IPS-15b (cell line): ENCODE results near the gene PACS1.
A peak's percentile ranks its signal among the peaks of the same experiment; 100 is the strongest.
"Not testable (repeated sequence)": the region's sequence is repeated elsewhere in the genome, so short reads cannot be mapped to it uniquely, and the experiment has no call there.

Experiments used
- H3K27me3 ChIP-seq: one replicate; pipeline ENCODE4 v1.6.1; 2013; ENCODE audit warnings: low read length; ENCODE audit not compliant: control insufficient read depth, insufficient read depth
- H3K36me3 ChIP-seq: one replicate; pipeline ENCODE4 v1.6.1; 2013; ENCODE audit warnings: low read length; ENCODE audit not compliant: control insufficient read depth, insufficient read depth
- H3K4me1 ChIP-seq: one replicate; pipeline ENCODE4 v1.6.1; 2013; ENCODE audit warnings: mild to moderate bottlenecking, low read length; ENCODE audit not compliant: control insufficient read depth, insufficient read depth
- H3K4me3 ChIP-seq: one replicate; pipeline ENCODE4 v1.5.1; 2013; ENCODE audit warnings: low read depth, low read length
- H3K9ac ChIP-seq: one replicate; pipeline ENCODE4 v1.6.1; 2013; ENCODE audit warnings: low read depth, mild to moderate bottlenecking, low read length
- H3K9me3 ChIP-seq: one replicate; pipeline ENCODE4 v1.6.1; 2013; ENCODE audit warnings: mild to moderate bottlenecking, low read length; ENCODE audit not compliant: control insufficient read depth, insufficient read depth

The PACS1 gene

GRCh38 chr11:66069715-66070603, at the start of gene PACS1:
Gene PACS1, plus strand, starts transcription at chr11:66070272. Its CDS starts 215 bp downstream, at chr11:66070487.
- Histone ChIP-seq H3K4me3 (peak within 1 kb of the TSS; percentile 71), H3K36me3 (peaks cover 22% of the 10 kb centered on the region)

DNA sequence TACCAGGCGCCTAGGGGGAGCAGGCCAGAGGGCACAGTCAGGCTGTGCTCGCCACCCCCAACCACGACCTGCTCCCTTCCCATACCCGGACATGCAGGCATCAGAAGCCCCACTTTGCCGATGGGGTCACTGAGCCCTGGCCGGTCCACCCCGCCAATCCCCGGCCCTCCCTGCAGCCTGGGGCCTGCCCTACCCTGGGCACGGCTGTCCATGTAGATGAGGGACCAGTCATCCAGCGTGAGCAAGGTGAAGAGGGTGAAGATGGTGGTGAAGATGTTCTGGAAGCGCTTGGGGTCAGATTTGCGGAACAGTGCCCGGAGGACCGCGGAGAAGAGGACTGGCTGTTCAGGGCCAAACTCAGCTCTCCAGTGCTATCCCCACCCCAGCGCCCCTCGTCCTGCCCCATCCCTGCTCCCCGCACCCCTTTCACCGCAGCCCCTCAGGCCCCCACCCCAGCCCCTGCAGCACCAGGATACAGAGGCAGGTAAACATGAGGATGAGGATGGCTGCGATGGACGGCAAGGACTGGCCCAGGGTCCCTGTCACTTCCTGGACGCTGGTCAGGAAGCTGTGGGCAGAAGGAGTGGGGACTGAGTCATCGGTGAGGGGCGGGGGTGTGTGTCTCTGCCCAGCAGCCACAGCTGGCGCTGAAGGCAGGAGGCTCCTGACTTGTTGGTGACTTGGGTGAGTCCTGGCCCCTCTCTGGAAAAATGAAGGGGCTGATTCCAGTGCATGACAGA, 49.3 kb upstream of the PACS1 start:
- Histone ChIP-seq H3K27me3 (peaks cover 10% of the 10 kb centered on the region), H3K4me1 (no peaks in the 10 kb centered on the region), H3K9ac (no peak overlapping the region), H3K9me3 (no peaks in the 10 kb centered on the region), H3K36me3 (no peaks in the 10 kb centered on the region), H3K4me3 (no peak overlapping the region)

More at GRCh38 chr11:66069715-66070603, at the start of gene PACS1:
- Histone ChIP-seq H3K4me1 (peaks cover 5% of the 10 kb centered on the region), H3K9ac (peak within 1 kb of the TSS; percentile 47), H3K27me3 (no peaks in the 10 kb centered on the region), H3K9me3 (no peaks in the 10 kb centered on the region)

DNA sequence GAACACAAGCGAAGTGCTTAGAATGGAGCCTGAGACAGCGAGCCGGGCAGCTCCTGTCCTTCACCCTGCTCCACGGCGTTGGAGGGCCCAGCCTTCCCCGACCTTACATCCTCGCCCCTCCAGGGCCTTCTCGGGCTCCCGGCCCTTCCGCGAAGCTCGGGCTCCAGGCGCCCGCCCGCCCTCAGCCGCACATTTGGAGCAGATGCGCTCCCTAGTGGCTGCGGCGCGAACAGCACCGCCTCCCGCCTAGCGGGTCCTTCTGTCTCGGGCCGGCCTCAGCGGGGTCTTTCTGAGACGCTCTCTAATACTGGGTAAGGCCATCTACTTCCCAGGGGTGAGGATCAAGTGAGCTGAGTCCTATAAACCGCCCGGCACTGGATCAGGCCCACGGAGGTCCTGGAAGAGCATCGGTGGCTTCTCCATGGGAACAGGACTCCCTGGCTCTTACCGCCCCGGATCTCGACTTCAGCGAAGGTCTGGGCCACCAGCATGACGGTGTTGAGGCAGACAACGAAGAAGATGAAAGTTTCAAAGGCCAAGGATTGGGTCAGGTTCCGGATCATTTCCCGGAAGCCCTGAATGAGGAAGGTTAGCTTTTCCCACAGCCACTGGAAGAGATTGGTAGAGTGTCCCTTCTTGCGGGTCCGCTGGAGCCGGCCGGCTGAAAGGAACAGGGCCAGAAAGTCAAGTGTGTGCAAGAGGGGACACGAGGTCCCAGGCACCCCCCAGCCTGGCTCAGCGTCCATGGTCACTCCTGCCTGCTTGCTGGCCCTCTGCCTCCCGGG, 47.5 kb upstream of the PACS1 start:
- no peaks in the 10 kb centered on the region for H3K9me3 ChIP-seq
- peaks cover 10% of the 10 kb centered on the region for H3K27me3 ChIP-seq
- H3K36me3 ChIP-seq = no peaks in the 10 kb centered on the region
- peak overlapping the region; percentile 2 for H3K4me3 ChIP-seq
- no peak overlapping the region for H3K9ac ChIP-seq
- no peaks in the 10 kb centered on the region for H3K4me1 ChIP-seq

DNA sequence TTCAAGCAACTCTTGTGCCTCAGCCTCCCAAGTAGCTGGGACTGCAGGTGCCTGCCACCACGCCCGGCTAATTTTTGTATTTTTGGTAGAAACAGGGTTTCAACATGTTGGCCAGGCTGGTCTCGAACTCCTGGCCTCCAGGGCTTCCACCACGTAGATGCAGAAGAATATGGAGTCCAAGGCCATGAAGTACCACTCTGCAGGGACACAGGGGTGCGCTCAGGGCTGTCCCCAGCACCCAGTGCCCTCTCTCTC, 47.0 kb upstream of the PACS1 start:
- not testable (repeated sequence) for H3K36me3 ChIP-seq, H3K27me3 ChIP-seq, H3K9ac ChIP-seq, H3K4me3 ChIP-seq, H3K9me3 ChIP-seq, H3K4me1 ChIP-seq

DNA sequence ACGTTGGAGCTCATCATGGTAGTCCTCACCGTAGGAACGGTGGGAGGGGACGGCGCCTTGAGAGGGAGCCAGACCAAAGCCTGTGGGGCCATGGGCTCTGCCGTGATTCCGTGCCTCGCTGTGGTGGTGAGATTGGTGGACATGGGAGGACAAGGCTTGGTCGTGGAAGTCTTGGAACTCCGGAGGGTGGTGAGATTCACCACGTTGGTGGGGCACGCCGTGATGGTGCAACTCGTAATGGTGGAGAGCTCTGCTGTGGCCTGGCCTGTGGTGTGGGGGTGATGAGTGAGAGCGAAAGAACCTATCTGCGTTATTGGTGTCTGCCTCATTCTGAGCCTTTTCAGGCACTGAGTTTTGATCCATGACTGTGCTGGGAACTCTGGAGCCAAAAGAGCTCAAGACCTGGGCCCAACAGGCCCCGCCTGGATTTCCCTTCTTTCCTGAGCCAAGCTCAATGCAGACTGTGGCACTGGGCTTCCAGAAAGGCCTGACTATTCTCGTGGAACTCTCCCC, 44.0 kb upstream of the PACS1 start, which contains the start of gene CATSPER1:
TSS of gene CATSPER1 (minus strand) at position 463 of the 513 bp plus-strand sequence. CDS start at position 363, 100 bp downstream.
- Histone ChIP-seq H3K9ac (no peak within 1 kb of the TSS), H3K36me3 (no peaks in the 10 kb centered on the region), H3K4me3 (no peak within 1 kb of the TSS), H3K4me1 (no peaks in the 10 kb centered on the region), H3K27me3 (peaks cover 10% of the 10 kb centered on the region), H3K9me3 (no peaks in the 10 kb centered on the region)

DNA sequence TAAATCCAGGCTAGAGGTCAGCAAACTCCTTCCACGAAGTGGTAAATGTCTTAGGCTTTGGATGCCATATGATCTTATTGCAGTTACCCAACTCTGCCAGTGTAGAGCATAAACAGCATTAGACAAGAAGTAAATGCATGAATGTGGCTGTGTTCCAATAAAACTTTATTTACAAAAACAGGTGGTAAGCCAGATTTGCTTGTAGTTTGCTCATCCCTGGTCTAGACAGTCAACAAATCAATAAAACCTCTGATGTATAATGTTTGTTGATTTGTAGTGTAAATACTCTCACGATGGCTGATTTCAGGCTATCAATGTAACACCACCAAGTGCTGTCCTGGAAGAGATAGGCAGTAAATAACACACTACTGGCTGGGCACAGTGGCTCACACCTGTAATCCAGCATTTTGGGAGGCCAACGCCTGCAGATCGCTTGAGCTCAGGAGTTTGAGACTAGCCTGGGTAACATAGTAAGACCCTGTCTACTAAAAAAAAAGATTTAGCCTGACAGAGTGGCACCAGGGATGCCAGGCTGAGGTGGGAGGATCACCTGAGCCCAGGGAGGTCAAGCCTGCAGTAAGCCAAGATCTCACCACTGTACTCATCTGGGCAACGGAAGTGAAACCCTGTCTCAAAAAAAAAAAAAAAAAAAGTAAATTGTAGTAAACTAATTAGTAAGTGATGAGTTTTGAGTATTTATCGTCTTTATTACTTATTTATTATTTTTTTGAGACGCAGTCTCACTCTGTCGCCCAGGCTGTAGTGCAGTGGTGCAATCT, 36.9 kb upstream of the PACS1 start:
- H3K27me3 ChIP-seq = no peaks in the 10 kb centered on the region
- no peak overlapping the region for H3K9ac ChIP-seq
- H3K4me1 ChIP-seq = no peaks in the 10 kb centered on the region
- no peaks in the 10 kb centered on the region for H3K36me3 ChIP-seq
- no peak overlapping the region for H3K4me3 ChIP-seq
- H3K9me3 ChIP-seq = no peaks in the 10 kb centered on the region

- Histone ChIP-seq H3K4me3 (no peak overlapping the region), H3K27me3 (no peaks in the 10 kb centered on the region), H3K9me3 (no peaks in the 10 kb centered on the region), H3K4me1 (no peaks in the 10 kb centered on the region), H3K9ac (no peak overlapping the region), H3K36me3 (no peaks in the 10 kb centered on the region)
Observed at GRCh38 chr11:66035653-66036333, 34.3 kb upstream of the PACS1 start.

GRCh38 chr11:66036334-66036710, 33.8 kb upstream of the PACS1 start:
- no peak overlapping the region for H3K9ac ChIP-seq
- H3K4me3 ChIP-seq = no peak overlapping the region
- peaks cover 2% of the 10 kb centered on the region for H3K36me3 ChIP-seq
- H3K9me3 ChIP-seq = no peaks in the 10 kb centered on the region
- no peaks in the 10 kb centered on the region for H3K27me3 ChIP-seq
- no peaks in the 10 kb centered on the region for H3K4me1 ChIP-seq

DNA sequence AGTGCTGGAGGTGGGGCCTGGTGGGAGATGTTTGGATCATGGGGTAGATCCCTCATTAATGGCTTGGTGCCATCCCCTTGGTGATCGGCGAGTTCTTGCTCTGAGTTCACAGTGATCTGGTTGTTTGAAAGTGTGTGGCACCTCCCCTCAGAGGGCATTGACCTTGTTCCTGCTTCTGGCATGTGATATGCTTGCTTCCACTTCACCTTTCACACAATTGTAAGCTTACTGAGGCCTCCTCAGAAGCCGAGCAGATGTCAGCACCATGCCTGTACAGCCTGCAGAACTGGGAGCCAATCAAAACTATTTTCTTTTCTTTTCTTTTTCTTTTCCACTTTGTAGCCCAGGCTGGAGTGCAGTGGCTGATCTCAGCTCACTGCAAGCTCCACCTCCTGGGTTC, 32.7 kb upstream of the PACS1 start:
- no peaks in the 10 kb centered on the region for H3K27me3 ChIP-seq
- peaks cover 7% of the 10 kb centered on the region for H3K36me3 ChIP-seq
- H3K4me3 ChIP-seq = no peak overlapping the region
- H3K4me1 ChIP-seq = no peaks in the 10 kb centered on the region
- no peak overlapping the region for H3K9ac ChIP-seq
- no peaks in the 10 kb centered on the region for H3K9me3 ChIP-seq

GRCh38 chr11:66039765-66040164, 30.3 kb upstream of the PACS1 start:
- Histone ChIP-seq H3K9ac (no peak overlapping the region), H3K27me3 (no peaks in the 10 kb centered on the region), H3K9me3 (no peaks in the 10 kb centered on the region), H3K36me3 (peaks cover 15% of the 10 kb centered on the region), H3K4me3 (no peak overlapping the region), H3K4me1 (peaks cover under 1% of the 10 kb centered on the region)
